HepG2 (cell line): ENCODE results near the gene ST6GALNAC6. TPM values are rescaled to one million over a fixed set of nuclear protein-coding genes. Genes with fewer than 3 reads are reported as not detected.

Experiments
- CBX2 ChIP-seq, 2 experiments: fragments of 200-600 bp in 1 of 2; sonication (generic); formaldehyde crosslinking in 1 of 2; IDR thresholded peaks; 2 replicates each; pipeline versions ENCODE4 v1.7.0 to v1.8.1; 2018 to 2022; ENCODE audit warnings: low read depth in 2 of 2, low read length in 1 of 2, mild to moderate bottlenecking in 1 of 2, missing genetic modification reagents in 1 of 2
- FOSL2 ChIP-seq: sonication (generic); formaldehyde crosslinking; IDR thresholded peaks from 2 replicates; pipeline ENCODE4 v1.4.0; 2020; ENCODE audit warnings: missing genetic modification reagents
- FOXO1 ChIP-seq: sonication (generic); formaldehyde crosslinking; IDR thresholded peaks from 2 replicates; pipeline ENCODE4 v1.4.0; 2020; ENCODE audit warnings: missing genetic modification reagents
- GATAD1 ChIP-seq: IDR thresholded peaks from 2 replicates; pipeline ENCODE4 v1.6.1; 2016; ENCODE audit warnings: missing genetic modification reagents, missing compliant biosample characterization
- GZF1 ChIP-seq: sonication (generic); formaldehyde crosslinking; IDR thresholded peaks from 2 replicates; pipeline ENCODE4 v1.5.1; 2020; ENCODE audit warnings: mild to moderate bottlenecking, missing genetic modification reagents
- HDAC6 ChIP-seq: fragments of 200-600 bp; sonication (generic); IDR thresholded peaks from 2 replicates; pipeline ENCODE4 v1.7.0; 2017; ENCODE audit warnings: mild to moderate bottlenecking, antibody characterized with exemption, low read length, low read depth
- HOXA3 ChIP-seq: sonication (generic); formaldehyde crosslinking; IDR thresholded peaks from 2 replicates; pipeline ENCODE4 v1.5.0; 2020; ENCODE audit warnings: missing genetic modification reagents
- HOXA7 ChIP-seq: sonication (generic); formaldehyde crosslinking; IDR thresholded peaks from 2 replicates; pipeline ENCODE4 v1.8.1; 2022; ENCODE audit warnings: mild to moderate bottlenecking, missing genetic modification reagents, moderate library complexity
- KAT7 ChIP-seq: IDR thresholded peaks from 2 replicates; pipeline ENCODE4 v1.6.1; 2018; ENCODE audit warnings: borderline replicate concordance, missing compliant biosample characterization
- KMT2B ChIP-seq: IDR thresholded peaks from 2 replicates; pipeline ENCODE4 v1.6.1; 2016; ENCODE audit warnings: missing genetic modification reagents, missing compliant biosample characterization
- PAWR ChIP-seq: sonication (generic); formaldehyde crosslinking; IDR thresholded peaks from 2 replicates; pipeline ENCODE4 v1.4.0; 2020; ENCODE audit warnings: missing genetic modification reagents, mild to moderate bottlenecking, borderline replicate concordance
- SRY ChIP-seq: sonication (generic); formaldehyde crosslinking; IDR thresholded peaks from 2 replicates; pipeline ENCODE4 v1.8.0; 2022; ENCODE audit warnings: mild to moderate bottlenecking, missing genetic modification reagents
- ZNF20 ChIP-seq: sonication (generic); formaldehyde crosslinking; IDR thresholded peaks from 2 replicates; pipeline ENCODE4 v1.4.0; 2020; ENCODE audit warnings: mild to moderate bottlenecking, moderate library complexity, missing genetic modification reagents
- ZNF292 ChIP-seq: sonication (generic); formaldehyde crosslinking; IDR thresholded peaks from 2 replicates; pipeline ENCODE4 v1.8.1; 2022; ENCODE audit warnings: mild to moderate bottlenecking, low read depth, missing genetic modification reagents, borderline replicate concordance
- ZNF549 ChIP-seq: sonication (generic); formaldehyde crosslinking; IDR thresholded peaks from 2 replicates; pipeline ENCODE4 v1.5.0; 2020; ENCODE audit warnings: missing genetic modification reagents
- polyA plus RNA-seq, 8 experiments: library from polyadenylated mRNA; depleted of rRNA in 3 of 8; stranded (reverse) in 7 of 8; unstranded in 1 of 8; fragments of >200 nt; fragmentation: Illumina TruSeq in 4 of 8; extraction: Trizol in 4 of 8; gene quantifications; 2 replicates each; pipeline versions ENCODE4 v1.2.1 to v1.2.3, GENCODE V29; 2011 to 2016; ENCODE audit warnings: low read depth in 4 of 8, missing spikeins in 1 of 8, mixed read lengths in 1 of 8; ENCODE audit not compliant: insufficient read depth in 1 of 8
- total RNA-seq, 5 experiments: library from RNA; depleted of rRNA; stranded (reverse); fragments of >200 nt; fragmentation: Illumina TruSeq; extraction: Trizol; gene quantifications; 2 replicates each; pipeline ENCODE4 v1.2.3, GENCODE V29; 2016; ENCODE audit warnings: low read depth in 1 of 5
- TF ChIP-seq, protein P1 (sequence below): sonication (generic); formaldehyde crosslinking; IDR thresholded peaks from 2 replicates; pipeline ENCODE4 v1.8.0; 2022; ENCODE audit warnings: mild to moderate bottlenecking, missing genetic modification reagents; ENCODE audit not compliant: insufficient replicate concordance
- TF ChIP-seq, protein P2 (sequence below): sonication (generic); formaldehyde crosslinking; IDR thresholded peaks from 2 replicates; pipeline ENCODE4 v1.8.1; 2022; ENCODE audit warnings: low read depth, mild to moderate bottlenecking, missing genetic modification reagents
- TF ChIP-seq, protein P3 (sequence below): sonication (generic); formaldehyde crosslinking; IDR thresholded peaks from 2 replicates; pipeline ENCODE4 v1.9.0; 2021; ENCODE audit warnings: missing genetic modification reagents, borderline replicate concordance
- TF ChIP-seq, protein P4 (sequence below): IDR thresholded peaks from 2 replicates; pipeline ENCODE4 v1.6.1; 2016; ENCODE audit warnings: missing compliant biosample characterization, missing genetic modification reagents, borderline replicate concordance
- TF ChIP-seq, protein P5 (sequence below): sonication (generic); formaldehyde crosslinking; conservative IDR thresholded peaks from 2 replicates; pipeline ENCODE4 v1.5.0; 2020; ENCODE audit warnings: missing genetic modification reagents

ST6GALNAC6 gene
- total and polyA plus RNA-seq, 2 of the 13 experiments (the other 11 are each of a cell fraction or from before 2014, with no cell fraction given): 18.5 to 65.4 TPM

DNA sequence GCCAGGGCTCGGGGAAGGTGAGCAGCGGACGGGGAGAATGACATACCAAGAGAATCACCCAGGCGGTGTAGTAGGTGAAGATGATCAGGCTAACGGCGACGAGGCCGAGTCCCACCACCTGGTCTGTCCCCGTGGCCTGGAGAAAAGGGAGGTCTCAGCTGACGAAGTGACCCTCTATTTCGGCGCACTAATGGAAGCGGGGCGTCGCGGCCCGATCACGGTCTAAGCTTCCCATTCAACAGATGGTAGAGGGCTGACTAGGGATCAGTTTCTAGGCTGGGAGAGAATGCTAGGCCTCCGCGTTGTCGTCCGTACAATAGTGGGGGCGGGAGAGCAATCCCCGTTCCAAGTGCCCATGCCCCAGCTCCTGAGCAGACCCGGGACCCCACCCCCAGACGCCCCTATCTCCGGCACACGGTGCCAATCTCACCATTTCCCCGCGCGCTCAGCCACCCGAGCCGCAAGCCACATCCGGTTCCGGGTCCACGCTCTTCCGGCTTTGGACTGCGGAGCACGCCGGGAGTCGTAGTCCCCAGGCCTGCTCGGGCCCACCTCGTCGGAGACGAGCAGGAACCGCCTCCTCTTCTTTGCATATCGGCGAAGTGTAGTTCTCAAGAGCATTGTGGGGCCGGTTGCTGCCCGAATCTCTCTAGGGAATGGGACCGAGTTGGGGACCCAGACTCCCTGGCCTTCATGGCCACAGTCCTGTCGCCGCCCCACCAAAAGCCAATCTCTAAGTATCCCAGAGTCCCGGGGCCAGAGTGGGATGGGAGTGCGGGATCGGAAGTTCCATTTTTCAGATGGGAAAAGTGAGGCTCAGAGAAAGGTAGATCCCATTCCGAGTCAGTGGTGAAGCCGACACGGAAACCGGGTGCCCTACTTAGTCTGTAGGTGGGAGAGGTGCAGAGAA lies 38.2 kb upstream of the ST6GALNAC6 start, which contains the start of gene DPM2 (continued):
- TF ChIP-seq, protein P1, sequence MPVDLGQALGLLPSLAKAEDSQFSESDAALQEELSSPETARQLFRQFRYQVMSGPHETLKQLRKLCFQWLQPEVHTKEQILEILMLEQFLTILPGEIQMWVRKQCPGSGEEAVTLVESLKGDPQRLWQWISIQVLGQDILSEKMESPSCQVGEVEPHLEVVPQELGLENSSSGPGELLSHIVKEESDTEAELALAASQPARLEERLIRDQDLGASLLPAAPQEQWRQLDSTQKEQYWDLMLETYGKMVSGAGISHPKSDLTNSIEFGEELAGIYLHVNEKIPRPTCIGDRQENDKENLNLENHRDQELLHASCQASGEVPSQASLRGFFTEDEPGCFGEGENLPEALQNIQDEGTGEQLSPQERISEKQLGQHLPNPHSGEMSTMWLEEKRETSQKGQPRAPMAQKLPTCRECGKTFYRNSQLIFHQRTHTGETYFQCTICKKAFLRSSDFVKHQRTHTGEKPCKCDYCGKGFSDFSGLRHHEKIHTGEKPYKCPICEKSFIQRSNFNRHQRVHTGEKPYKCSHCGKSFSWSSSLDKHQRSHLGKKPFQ: no peak
- peak; percentile 65 for TF ChIP-seq KMT2B
- TF ChIP-seq ZNF292 (CRISPR knock-in tag): 0 out of 2 replicates have a peak, but pooled peaks have one; percentile 36
- no peak for TF ChIP-seq ZNF20 (CRISPR knock-in tag)
- peak; percentile 50; the same call in 1 of the 2 replicates for TF ChIP-seq KAT7 (CRISPR knock-in tag)
- TF ChIP-seq CBX2 (IDR thresholded peaks at IDR 0.05; ENCODE audit: low read depth, low read length): no peak
- TF ChIP-seq CBX2 (CRISPR knock-in tag; IDR thresholded peaks at IDR 0.05; ENCODE audit: low read depth): no peak
- TF ChIP-seq, protein P2, sequence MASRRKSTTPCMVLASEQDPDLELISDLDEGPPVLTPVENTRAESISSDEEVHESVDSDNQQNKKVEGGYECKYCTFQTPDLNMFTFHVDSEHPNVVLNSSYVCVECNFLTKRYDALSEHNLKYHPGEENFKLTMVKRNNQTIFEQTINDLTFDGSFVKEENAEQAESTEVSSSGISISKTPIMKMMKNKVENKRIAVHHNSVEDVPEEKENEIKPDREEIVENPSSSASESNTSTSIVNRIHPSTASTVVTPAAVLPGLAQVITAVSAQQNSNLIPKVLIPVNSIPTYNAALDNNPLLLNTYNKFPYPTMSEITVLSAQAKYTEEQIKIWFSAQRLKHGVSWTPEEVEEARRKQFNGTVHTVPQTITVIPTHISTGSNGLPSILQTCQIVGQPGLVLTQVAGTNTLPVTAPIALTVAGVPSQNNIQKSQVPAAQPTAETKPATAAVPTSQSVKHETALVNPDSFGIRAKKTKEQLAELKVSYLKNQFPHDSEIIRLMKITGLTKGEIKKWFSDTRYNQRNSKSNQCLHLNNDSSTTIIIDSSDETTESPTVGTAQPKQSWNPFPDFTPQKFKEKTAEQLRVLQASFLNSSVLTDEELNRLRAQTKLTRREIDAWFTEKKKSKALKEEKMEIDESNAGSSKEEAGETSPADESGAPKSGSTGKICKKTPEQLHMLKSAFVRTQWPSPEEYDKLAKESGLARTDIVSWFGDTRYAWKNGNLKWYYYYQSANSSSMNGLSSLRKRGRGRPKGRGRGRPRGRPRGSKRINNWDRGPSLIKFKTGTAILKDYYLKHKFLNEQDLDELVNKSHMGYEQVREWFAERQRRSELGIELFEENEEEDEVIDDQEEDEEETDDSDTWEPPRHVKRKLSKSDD (CRISPR knock-in tag): no peak
- peak; percentile 74; the same call in 1 of the 2 replicates for TF ChIP-seq HOXA3
- no peak for TF ChIP-seq GZF1
- no peak for TF ChIP-seq ZNF549
- TF ChIP-seq, protein P3, sequence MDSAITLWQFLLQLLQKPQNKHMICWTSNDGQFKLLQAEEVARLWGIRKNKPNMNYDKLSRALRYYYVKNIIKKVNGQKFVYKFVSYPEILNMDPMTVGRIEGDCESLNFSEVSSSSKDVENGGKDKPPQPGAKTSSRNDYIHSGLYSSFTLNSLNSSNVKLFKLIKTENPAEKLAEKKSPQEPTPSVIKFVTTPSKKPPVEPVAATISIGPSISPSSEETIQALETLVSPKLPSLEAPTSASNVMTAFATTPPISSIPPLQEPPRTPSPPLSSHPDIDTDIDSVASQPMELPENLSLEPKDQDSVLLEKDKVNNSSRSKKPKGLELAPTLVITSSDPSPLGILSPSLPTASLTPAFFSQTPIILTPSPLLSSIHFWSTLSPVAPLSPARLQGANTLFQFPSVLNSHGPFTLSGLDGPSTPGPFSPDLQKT (CRISPR knock-in tag): no peak
- TF ChIP-seq PAWR (CRISPR knock-in tag): no peak
- TF ChIP-seq HDAC6: no peak
- peak; percentile 18; the same call in 1 of the 2 replicates for TF ChIP-seq FOXO1 (CRISPR knock-in tag)
- no peak for TF ChIP-seq HOXA7 (CRISPR knock-in tag)
- TF ChIP-seq FOSL2 (CRISPR knock-in tag): no peak; the same call in 1 of the 2 replicates
- peak; percentile 90 for TF ChIP-seq GATAD1 (CRISPR knock-in tag)
- TF ChIP-seq SRY (CRISPR knock-in tag): no peak
- TF ChIP-seq, protein P4, sequence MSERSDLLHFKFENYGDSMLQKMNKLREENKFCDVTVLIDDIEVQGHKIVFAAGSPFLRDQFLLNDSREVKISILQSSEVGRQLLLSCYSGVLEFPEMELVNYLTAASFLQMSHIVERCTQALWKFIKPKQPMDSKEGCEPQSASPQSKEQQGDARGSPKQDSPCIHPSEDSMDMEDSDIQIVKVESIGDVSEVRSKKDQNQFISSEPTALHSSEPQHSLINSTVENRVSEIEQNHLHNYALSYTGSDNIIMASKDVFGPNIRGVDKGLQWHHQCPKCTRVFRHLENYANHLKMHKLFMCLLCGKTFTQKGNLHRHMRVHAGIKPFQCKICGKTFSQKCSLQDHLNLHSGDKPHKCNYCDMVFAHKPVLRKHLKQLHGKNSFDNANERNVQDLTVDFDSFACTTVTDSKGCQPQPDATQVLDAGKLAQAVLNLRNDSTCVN (CRISPR knock-in tag): no peak; the same call in 1 of the 2 replicates
- TF ChIP-seq, protein P5, sequence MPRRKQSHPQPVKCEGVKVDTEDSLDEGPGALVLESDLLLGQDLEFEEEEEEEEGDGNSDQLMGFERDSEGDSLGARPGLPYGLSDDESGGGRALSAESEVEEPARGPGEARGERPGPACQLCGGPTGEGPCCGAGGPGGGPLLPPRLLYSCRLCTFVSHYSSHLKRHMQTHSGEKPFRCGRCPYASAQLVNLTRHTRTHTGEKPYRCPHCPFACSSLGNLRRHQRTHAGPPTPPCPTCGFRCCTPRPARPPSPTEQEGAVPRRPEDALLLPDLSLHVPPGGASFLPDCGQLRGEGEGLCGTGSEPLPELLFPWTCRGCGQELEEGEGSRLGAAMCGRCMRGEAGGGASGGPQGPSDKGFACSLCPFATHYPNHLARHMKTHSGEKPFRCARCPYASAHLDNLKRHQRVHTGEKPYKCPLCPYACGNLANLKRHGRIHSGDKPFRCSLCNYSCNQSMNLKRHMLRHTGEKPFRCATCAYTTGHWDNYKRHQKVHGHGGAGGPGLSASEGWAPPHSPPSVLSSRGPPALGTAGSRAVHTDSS (CRISPR knock-in tag): no peak
